ENCODE measurements around the gene BAIAP3.

Gene BAIAP3

DNA sequence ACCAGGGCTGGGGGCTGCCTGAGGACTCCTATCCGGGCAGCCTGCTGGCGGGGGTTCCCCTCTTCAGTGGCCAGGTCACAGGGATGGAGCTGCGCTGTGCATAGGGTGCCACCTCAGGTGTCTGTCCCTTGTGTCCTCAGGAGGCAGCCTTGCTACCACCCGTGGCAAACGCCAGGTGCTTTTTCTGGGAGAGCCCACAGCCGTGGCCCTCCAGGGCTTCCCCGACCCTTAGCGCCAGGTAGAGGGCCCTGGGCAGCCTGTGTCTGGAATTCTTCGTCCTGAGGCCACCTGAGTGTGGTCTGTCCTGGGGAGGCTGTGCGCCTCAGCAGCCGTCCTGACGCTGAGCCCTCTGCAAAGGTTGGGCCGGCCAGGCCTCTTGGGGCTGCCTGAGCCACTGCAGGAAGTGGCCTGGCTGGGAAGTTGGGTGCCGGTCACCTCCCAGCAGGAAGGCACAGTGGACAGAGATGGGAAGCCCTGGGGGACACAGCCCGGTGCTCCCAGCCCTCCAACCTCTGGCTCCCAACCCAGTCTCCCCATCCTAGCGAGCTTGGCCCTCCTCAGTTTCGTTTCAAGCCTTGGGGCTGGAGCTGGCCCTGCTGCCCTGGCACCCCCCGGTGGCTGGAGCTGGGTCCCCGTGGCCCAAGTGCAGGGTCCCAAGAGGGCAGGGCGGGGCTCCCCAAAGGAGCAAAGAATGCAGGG is 7.6 kb upstream of the BAIAP3 start:
- Histone ChIP-seq H3K27me3 (ENCODE audit: insufficient read depth, poor library complexity, severe bottlenecking) (no peaks in the 10 kb centered on the region), H3K4me3 (replicated peaks; ENCODE audit: insufficient read depth, low read length) (no peak overlapping the region), H3K27ac (replicated peaks) (no peak overlapping the region)
- DNase-seq (ENCODE audit: low read depth in 1 of 2, low spot score in 1 of 2) = no peak
- no peak for TF ChIP-seq GABPA (IDR thresholded peaks at IDR 0.05; ENCODE audit: low read depth)
- TF ChIP-seq, protein P1, sequence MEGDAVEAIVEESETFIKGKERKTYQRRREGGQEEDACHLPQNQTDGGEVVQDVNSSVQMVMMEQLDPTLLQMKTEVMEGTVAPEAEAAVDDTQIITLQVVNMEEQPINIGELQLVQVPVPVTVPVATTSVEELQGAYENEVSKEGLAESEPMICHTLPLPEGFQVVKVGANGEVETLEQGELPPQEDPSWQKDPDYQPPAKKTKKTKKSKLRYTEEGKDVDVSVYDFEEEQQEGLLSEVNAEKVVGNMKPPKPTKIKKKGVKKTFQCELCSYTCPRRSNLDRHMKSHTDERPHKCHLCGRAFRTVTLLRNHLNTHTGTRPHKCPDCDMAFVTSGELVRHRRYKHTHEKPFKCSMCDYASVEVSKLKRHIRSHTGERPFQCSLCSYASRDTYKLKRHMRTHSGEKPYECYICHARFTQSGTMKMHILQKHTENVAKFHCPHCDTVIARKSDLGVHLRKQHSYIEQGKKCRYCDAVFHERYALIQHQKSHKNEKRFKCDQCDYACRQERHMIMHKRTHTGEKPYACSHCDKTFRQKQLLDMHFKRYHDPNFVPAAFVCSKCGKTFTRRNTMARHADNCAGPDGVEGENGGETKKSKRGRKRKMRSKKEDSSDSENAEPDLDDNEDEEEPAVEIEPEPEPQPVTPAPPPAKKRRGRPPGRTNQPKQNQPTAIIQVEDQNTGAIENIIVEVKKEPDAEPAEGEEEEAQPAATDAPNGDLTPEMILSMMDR (IDR thresholded peaks at IDR 0.05; ENCODE audit: insufficient read depth, low read length) = no peak
- TF ChIP-seq POLR2AphosphoS5 (IDR thresholded peaks at IDR 0.05; ENCODE audit: low read depth) = peak; percentile 60

DNA sequence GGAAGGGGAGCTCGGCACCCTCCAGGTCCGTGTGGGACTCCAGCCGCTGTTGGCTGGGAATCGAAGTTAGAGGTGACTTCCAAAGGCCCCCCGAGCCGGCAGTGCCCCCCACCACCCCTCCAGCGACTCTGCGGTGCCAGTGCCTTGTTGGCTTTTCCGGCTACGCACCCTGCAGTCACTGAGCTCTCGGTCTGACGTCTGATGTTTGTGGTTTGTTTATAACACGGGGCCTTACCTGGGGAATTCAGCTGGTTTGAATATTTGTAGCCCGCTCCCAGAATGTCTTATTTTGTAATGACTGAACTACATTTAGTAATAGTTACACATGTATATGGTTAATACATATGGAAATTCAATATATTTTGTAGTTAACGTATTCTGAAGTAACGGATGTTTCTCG is 7.1 kb upstream of the BAIAP3 start:
- DNase-seq (ENCODE audit: low read depth in 1 of 2, low spot score in 1 of 2) = no peak
- no peak overlapping the region for H3K4me3 ChIP-seq (replicated peaks; ENCODE audit: insufficient read depth, low read length)
- H3K27ac ChIP-seq (replicated peaks) = no peak overlapping the region
- TF ChIP-seq SPI1 (IDR thresholded peaks at IDR 0.05; ENCODE audit: borderline replicate concordance, low read depth) (no peak), GABPA (IDR thresholded peaks at IDR 0.05; ENCODE audit: low read depth) (no peak), POLR2AphosphoS5 (IDR thresholded peaks at IDR 0.05; ENCODE audit: low read depth) (no peak), REST (IDR thresholded peaks at IDR 0.05; ENCODE audit: insufficient replicate concordance, low read depth) (no peak)
- TF ChIP-seq, protein P1 (IDR thresholded peaks at IDR 0.05; ENCODE audit: insufficient read depth, low read length) = no peak
- H3K27me3 ChIP-seq (ENCODE audit: insufficient read depth, poor library complexity, severe bottlenecking) = peaks cover 3% of the 10 kb centered on the region

GRCh38 chr16:1326946-1327618 is 6.4 kb upstream of the BAIAP3 start:
- Histone ChIP-seq H3K27me3 (ENCODE audit: insufficient read depth, poor library complexity, severe bottlenecking) (peaks cover 10% of the 10 kb centered on the region), H3K4me3 (replicated peaks; ENCODE audit: insufficient read depth, low read length) (no peak overlapping the region), H3K27ac (replicated peaks) (no peak overlapping the region)
- DNase-seq (ENCODE audit: low read depth in 1 of 2, low spot score in 1 of 2) = no peak
- no peak for TF ChIP-seq POLR2AphosphoS5 (IDR thresholded peaks at IDR 0.05; ENCODE audit: low read depth)
- no peak for TF ChIP-seq SPI1 (IDR thresholded peaks at IDR 0.05; ENCODE audit: borderline replicate concordance, low read depth)
- TF ChIP-seq, protein P1 (IDR thresholded peaks at IDR 0.05; ENCODE audit: insufficient read depth, low read length) = no peak
- no peak for TF ChIP-seq GABPA (IDR thresholded peaks at IDR 0.05; ENCODE audit: low read depth)
- no peak for TF ChIP-seq REST (IDR thresholded peaks at IDR 0.05; ENCODE audit: insufficient replicate concordance, low read depth)

All from HL-60 (cell line).